SKM-1 treated with dmso at 0.1 percent for 144 hours (cell line): ENCODE results near the gene C21orf58.
"Not testable (repeated sequence)": the region's sequence is repeated elsewhere in the genome, so short reads cannot be mapped to it uniquely, and the experiment has no call there.

Experiments used
- DNase-seq: peaks from one replicate; lab custom pipeline; 2025; ENCODE audit not compliant: unreplicated experiment; lab: John Stamatoyannopoulos, UW

The C21orf58 gene

GRCh38 chr21:46323710-46324389 is at the start of gene C21orf58, which contains the start of gene PCNT:
Gene C21orf58, minus strand, starts transcription at chr21:46323870. Its CDS starts 1,132 bp downstream, at chr21:46322738.
Gene PCNT, plus strand, starts transcription at chr21:46324156. Its CDS starts 73 bp downstream, at chr21:46324229.
- peak; percentile 98 for DNase-seq

- not testable (repeated sequence) for DNase-seq
These were observed 49.3 kb upstream of the C21orf58 start for GRCh38 chr21:46372947-46373346.

- DNase-seq, result no peak
These were observed 48.4 kb upstream of the C21orf58 start for GRCh38 chr21:46372014-46372485.

DNA sequence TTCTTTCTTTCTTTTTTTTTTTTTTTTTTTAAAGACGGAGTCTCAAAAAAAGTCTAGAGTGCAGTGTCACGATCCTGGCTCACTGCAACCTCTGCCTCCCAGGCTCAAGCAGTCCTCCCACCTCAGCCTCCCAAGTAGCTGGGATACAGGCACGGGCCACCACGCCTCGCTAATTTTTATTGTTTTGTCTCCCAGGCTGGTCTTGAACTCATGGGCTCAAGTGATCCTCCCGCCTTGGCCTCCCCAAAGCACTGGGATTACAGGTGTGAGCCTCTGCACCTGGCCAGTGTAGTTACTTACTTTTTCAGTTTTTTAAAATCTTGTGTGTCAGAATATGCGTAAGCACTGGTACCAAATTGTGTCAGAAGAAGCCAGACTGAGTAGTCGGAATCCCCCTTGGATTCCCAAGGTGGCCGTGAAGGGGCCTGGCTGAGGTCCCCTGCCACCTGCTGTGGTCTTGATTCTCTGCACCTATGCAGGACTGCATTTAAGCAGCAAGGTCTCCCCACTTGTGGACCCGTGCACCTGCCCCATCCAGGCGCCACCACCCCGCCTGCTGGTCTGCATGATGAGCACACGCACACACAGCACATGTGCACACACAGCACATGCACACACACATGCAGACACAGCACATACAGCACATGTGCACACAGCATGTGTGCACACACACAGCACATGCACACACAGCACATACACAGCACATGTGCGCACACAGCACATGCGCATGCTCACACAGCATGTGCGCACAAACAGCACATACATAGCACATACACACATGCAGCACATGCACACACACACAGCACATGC is 47.7 kb upstream of the C21orf58 start:
- no peak for DNase-seq

DNA sequence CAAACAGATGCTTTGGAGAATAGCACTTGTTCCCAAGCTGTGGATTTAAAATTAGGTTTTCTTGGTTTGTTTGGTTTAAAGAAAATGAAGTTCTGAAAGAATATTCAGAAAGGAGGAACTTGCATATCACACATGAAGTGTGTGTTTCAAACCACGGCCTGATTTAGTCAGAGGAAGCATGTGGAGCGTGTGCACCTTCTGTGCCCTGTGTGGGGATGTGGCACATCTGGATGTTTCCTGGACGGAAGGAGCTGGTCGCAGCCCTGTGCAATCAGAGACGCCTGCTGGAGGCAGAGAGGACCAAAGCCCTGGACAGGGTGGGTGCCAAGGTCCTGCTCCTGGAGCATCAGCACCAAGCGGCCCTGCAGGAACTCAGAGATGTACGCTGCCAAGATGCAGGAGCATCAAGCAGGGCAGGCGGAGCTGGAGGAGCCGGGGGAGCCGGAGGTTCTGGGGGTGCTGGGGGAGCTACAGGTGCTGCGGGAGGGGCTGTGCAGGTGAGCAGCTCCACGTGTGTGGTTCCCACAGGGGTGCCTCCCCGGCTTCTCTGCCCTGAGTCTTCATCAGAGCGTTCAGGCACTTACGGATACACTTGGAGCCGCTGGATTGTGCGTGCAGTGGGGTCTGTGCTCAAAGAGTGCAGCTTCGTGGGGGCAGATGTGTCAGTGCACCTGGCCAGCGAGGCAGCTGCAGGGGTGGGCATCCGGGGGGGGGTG is 46.0 kb upstream of the C21orf58 start:
- no peak for DNase-seq

GRCh38 chr21:46368533-46369285 is 45.0 kb upstream of the C21orf58 start:
- DNase-seq, result no peak

GRCh38 chr21:46366966-46367365 is 43.3 kb upstream of the C21orf58 start:
- DNase-seq, result no peak

DNA sequence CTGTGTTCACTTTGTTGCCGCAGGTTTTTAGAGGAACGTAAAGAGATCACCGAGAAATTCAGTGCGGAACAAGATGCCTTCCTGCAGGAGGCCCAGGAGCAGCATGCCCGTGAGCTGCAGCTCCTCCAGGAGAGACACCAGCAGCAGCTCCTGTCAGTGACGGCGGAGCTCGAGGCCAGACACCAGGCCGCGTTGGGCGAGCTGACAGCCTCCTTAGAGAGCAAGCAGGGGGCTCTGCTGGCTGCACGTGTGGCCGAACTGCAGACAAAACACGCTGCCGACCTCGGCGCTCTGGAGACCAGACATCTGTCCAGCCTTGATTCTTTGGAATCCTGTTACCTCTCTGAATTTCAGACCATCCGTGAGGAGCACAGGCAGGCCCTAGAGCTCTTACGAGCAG is 42.9 kb upstream of the C21orf58 start:
- no peak for DNase-seq

DNA sequence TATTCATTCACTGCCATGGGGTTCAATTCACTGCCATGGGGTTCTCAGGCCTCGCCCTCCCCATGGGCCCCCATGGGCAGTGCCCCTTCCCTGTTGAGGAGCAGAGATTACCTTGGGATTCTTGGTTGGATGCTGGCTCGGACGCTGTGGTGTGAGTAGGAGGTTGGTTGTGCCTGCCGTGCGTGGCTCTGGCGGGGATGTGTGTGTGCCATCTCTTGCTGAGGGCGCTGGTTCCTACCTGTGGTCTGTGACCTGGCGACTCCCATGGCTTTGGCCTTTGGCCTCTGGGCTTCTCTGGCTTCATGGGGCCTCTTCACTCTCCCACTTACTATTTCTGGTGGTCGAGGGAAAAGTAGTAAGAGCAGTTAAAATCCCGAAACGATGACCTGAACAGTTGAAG is 42.4 kb upstream of the C21orf58 start:
- no peak for DNase-seq

- DNase-seq, result no peak
These were observed 40.0 kb upstream of the C21orf58 start for GRCh38 chr21:46363698-46364097.

DNA sequence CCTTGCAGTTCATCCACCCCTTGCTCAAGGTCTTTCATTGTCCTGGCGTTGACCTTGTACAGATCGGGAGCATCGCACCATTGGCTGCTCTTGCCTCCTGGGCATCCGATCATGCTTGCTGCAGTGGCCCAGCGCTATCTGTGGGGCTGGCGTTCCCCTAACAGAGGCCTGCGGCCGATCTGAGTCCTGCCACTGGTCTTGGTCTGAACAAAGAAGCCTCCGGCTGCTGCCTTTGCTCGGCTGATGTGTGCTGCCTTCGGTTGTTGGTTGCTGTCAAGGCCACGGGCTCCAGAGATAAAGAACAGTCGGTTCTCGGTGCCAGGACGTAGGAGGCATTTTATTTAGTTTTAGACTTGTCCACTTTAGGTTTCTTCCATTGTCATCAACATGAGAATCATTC is 39.3 kb upstream of the C21orf58 start:
- DNase-seq, result no peak

GRCh38 chr21:46361935-46362334 is 38.3 kb upstream of the C21orf58 start:
- no peak for DNase-seq

GRCh38 chr21:46361176-46361575 is 37.5 kb upstream of the C21orf58 start:
- DNase-seq, result no peak

DNA sequence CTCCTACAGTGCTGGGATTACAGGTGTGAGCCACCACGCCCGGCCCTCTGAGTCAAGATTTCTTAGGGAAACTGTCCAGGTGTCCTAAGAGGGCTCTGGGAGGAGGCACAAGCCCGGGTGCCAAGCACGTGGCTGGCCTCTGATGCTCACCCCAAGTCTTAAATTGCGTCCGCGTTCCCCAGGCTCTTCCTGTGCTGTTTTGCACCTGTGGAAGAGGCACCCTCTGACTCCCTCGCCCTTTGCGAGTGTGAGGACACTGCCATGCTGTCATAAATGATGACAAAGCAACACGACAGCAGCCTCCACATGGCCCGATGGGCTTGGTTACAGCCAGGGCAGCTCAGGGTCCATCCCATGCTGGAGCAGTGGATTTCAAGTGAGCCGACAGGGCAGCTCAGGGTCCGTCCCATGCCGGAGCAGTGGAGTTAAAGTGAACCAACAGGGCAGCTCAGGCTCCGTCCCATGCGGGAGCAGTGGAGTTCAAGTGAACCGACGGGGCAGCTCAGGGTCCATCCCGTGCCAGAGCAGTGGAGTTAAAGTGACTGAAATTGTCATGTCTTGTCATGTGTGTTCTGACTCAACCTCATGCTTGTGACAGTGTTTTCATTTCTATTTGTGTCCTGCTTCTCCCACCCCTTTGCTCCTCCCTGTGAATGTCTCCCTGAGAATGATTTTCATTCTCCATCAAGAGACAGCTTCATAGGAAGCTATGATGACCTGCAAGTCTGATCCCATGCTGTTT is 34.2 kb upstream of the C21orf58 start:
- no peak for DNase-seq

- no peak for DNase-seq
These were observed 33.6 kb upstream of the C21orf58 start for GRCh38 chr21:46357335-46357604.

GRCh38 chr21:46356494-46357334 is 33.0 kb upstream of the C21orf58 start:
- no peak for DNase-seq

DNA sequence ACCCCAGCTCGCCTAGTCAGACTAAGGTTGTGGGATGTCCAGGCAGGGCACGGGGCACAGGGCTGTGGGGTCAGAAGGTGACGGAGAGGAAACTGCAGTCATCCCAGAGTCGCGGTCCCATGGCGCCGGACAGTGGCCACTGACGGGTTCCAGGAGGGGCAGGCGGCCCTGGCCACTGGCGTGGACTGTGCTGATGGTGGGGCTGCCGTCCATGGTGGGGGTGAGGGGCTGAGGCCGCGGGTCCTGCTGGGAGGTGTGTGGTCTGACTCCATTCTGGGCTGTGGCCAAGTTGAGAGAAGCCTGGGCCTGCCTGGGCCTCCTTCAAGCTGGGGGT is 32.3 kb upstream of the C21orf58 start:
- DNase-seq, result no peak

DNA sequence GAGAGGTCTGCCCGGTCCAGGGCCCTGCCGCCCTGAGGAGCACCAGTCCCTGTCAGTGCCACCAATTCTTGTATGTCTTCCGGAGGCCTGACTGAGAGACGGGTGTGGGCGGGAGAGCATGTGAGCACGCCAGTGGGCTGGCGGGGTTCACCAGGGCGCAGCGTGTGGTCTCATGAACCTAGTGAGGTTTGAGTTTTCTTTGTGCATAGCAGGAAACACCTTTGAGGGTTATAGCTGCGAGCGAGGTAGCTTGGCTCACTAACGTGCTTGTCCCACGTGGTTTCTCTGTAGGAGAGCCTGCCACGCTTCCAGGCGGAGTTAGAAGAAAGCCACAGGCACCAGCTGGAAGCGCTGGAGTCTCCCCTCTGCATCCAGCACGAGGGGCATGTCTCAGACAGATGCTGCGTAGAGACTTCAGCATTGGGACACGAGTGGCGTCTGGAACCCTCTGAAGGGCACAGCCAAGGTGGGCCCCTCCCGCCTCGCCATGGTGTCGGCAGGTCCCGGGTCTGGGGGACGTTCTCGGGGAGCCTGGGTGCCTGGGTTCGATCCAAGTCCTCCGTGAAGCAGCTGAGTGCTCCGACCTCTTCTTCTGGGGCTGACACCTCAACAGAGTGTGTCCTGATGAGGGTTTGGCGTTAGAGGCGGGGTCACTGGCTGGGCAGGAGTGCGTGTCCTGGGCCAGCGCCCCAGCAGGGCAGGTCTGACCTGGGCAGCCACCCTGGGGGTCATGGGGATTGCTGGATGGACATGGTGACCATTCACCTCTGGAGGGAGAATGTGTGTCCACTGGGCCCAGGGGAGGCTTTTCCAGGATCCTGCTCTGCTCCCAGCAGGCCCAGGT is 31.7 kb upstream of the C21orf58 start:
- no peak for DNase-seq

- no peak for DNase-seq
These were observed 30.8 kb upstream of the C21orf58 start for GRCh38 chr21:46354518-46354917.
